OCI-LY3 (cell line): ENCODE results near the gene PTBP3.

Experiments used
- EZH2phosphoT487 ChIP-seq: fragments of 200-600 bp; shearing (Covaris generic); IDR thresholded peaks from 2 replicates; pipeline ENCODE4 v1.6.1; 2018; ENCODE audit warnings: antibody characterized with exemption, mixed run types, low read depth
- TF ChIP-seq, protein P1 (sequence below): fragments of 200-600, 300-600 bp; sonication (generic); IDR thresholded peaks from 2 replicates; pipeline ENCODE4 v1.5.1; 2014; ENCODE audit warnings: antibody characterized with exemption, low read length, low read depth

DNA sequence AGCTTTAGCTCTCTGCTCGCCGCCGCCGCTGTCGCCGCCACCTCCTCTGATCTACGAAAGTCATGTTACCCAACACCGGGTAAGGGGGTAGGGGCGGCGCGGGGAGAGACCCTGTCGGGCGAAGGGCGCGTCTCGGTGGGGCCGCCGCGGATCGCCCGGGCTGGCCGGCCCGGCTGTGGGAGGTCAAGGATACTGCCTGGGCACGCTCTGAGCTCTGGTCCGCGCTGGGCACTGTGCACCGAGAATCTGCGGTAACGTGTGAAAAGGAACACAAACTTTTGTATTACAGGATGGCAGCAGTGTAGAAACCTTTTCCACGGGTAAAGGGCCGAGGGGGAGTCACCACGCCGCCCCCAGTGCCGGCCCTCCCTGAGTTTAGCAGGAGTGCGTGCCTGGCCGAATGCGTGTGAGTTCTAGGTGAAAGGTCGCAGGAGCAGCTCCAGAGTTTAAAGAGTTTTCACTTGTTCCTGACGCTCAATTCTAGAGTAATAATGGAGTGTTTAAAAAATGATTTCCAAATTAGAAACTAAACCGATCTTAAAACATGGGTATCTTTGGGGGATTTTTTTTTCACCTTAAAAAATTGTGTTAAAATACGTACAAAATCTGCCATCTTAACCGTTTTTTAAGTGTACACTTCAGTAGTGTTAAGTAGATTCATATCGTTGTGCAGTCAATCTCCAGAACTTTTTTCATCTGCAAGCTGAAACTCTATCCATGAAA is 46.8 kb upstream of the PTBP3 start, which contains the start of gene HSDL2:
- TF ChIP-seq EZH2phosphoT487, result no peak
- TF ChIP-seq, protein P1, sequence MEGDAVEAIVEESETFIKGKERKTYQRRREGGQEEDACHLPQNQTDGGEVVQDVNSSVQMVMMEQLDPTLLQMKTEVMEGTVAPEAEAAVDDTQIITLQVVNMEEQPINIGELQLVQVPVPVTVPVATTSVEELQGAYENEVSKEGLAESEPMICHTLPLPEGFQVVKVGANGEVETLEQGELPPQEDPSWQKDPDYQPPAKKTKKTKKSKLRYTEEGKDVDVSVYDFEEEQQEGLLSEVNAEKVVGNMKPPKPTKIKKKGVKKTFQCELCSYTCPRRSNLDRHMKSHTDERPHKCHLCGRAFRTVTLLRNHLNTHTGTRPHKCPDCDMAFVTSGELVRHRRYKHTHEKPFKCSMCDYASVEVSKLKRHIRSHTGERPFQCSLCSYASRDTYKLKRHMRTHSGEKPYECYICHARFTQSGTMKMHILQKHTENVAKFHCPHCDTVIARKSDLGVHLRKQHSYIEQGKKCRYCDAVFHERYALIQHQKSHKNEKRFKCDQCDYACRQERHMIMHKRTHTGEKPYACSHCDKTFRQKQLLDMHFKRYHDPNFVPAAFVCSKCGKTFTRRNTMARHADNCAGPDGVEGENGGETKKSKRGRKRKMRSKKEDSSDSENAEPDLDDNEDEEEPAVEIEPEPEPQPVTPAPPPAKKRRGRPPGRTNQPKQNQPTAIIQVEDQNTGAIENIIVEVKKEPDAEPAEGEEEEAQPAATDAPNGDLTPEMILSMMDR, result no peak
